Omental fat pad (tissue), 4 donors: ENCODE results near the gene CFTR. TPM values are rescaled to one million over a fixed set of nuclear protein-coding genes. Genes with fewer than 3 reads are reported as not detected.
A peak's percentile ranks its signal among the peaks of the same experiment; 100 is the strongest.

Source experiments
- ATAC-seq: fragments of 150-250 bp; one replicate; pipeline ENCODE4 v1.9.1; 2016; ENCODE audit warnings: mild to moderate bottlenecking, moderate library complexity; ENCODE audit not compliant: low FRiP score
- DNase-seq: peaks from one replicate; pipeline ENCODE4 v3.0.0-alpha.2; 2019; ENCODE audit warnings: low spot score
- CTCF ChIP-seq, 3 donors: fragments of 450-650 bp; IDR thresholded peaks; one replicate each; pipeline ENCODE4 v1.5.1; 2016 to 2017; ENCODE audit warnings: antibody characterized with exemption in 3 of 3, mild to moderate bottlenecking in 3 of 3, moderate library complexity in 2 of 3
- total RNA-seq, 4 donors: library from RNA; depleted of rRNA; stranded (reverse); fragments of >200 nt; gene quantifications; one replicate each; pipeline ENCODE4 v1.1.0, GENCODE V29; 2016

Gene CFTR
- total RNA-seq, 4 donors from 2014 or later = 0.32 to 7.1 (median 1.3) TPM

GRCh38 chr7:117630907-117631564 lies 151.2 kb downstream of the CFTR start:
- DNase-seq (no peak), ATAC-seq (no peak)
- TF ChIP-seq CTCF (IDR thresholded peaks at IDR 0.05) = no peak

GRCh38 chr7:117631652-117632051 lies 151.8 kb downstream of the CFTR start:
- TF ChIP-seq CTCF (IDR thresholded peaks at IDR 0.05) = no peak
- ATAC-seq (no peak), DNase-seq (no peak)

- DNase-seq (no peak), ATAC-seq (no peak)
These were observed 158.1 kb downstream of the CFTR start for GRCh38 chr7:117637937-117638336.

GRCh38 chr7:117639966-117640365 lies 160.1 kb downstream of the CFTR start:
- no peak for TF ChIP-seq CTCF (IDR thresholded peaks at IDR 0.05)
- DNase-seq (no peak), ATAC-seq (no peak)

More at GRCh38 chr7:117637937-117638336, 158.1 kb downstream of the CFTR start:
- no peak for TF ChIP-seq CTCF (IDR thresholded peaks at IDR 0.05)

GRCh38 chr7:117640465-117640864 lies 160.6 kb downstream of the CFTR start:
- TF ChIP-seq CTCF (IDR thresholded peaks at IDR 0.05) = no peak
- ATAC-seq = no peak

GRCh38 chr7:117645481-117646165 lies 165.8 kb downstream of the CFTR start:
- peak; percentile 89 for ATAC-seq
- no peak for DNase-seq
- TF ChIP-seq CTCF (IDR thresholded peaks at IDR 0.05) = no peak

More at GRCh38 chr7:117640465-117640864, 160.6 kb downstream of the CFTR start:
- DNase-seq = no peak
